DOHH2 (cell line): ENCODE measurements around the gene OR13C9.
"Not testable (repeated sequence)": the region's sequence is repeated elsewhere in the genome, so short reads cannot be mapped to it uniquely, and the experiment has no call there.

ENCODE experiments used
- H3F3A ChIP-seq: fragments of 200-600 bp; sonication (generic), shearing (Covaris generic); 2 replicates; pipeline ENCODE4 v1.6.0; 2016; ENCODE audit warnings: antibody characterized with exemption, mild to moderate bottlenecking; ENCODE audit not compliant: control insufficient read depth, insufficient read depth
- H3K27ac ChIP-seq: fragments of 200-600 bp; sonication (generic); 2 replicates; pipeline ENCODE4 v1.5.1; 2014; ENCODE audit warnings: low read depth, mild to moderate bottlenecking, low read length, moderate library complexity
- H3K27me3 ChIP-seq: fragments of 200-600 bp; sonication (generic); 2 replicates; pipeline ENCODE4 v1.6.1; 2014; ENCODE audit warnings: mild to moderate bottlenecking, low read length, mixed read lengths; ENCODE audit not compliant: control insufficient read depth
- H3K36me3 ChIP-seq: fragments of 200-600 bp; sonication (generic); 2 replicates; pipeline ENCODE4 v1.6.1; 2014; ENCODE audit warnings: mild to moderate bottlenecking, low read length, moderate library complexity, mixed read lengths; ENCODE audit not compliant: control insufficient read depth
- H3K4me1 ChIP-seq: fragments of 200-600 bp; sonication (generic); 2 replicates; pipeline ENCODE4 v1.6.1; 2014; ENCODE audit warnings: mild to moderate bottlenecking, low read length, mixed read lengths; ENCODE audit not compliant: control insufficient read depth
- H3K4me2 ChIP-seq: fragments of 200-600 bp; sonication (generic); 2 replicates; pipeline ENCODE4 v1.6.0; 2014; ENCODE audit warnings: mild to moderate bottlenecking, low read length, moderate library complexity
- H3K4me3 ChIP-seq: fragments of 200-600 bp; sonication (generic); 2 replicates; pipeline ENCODE4 v1.5.1; 2014; ENCODE audit warnings: mild to moderate bottlenecking, low read length, mixed read lengths
- H3K79me2 ChIP-seq: fragments of 200-600 bp; sonication (generic); 2 replicates; pipeline ENCODE4 v1.6.1; 2014; ENCODE audit warnings: mild to moderate bottlenecking, low read length, mixed read lengths; ENCODE audit not compliant: control insufficient read depth
- H3K9me2 ChIP-seq: fragments of 200-600 bp; sonication (generic); replicated peaks from 2 replicates; pipeline ENCODE4 v1.6.1; 2014; ENCODE audit warnings: mild to moderate bottlenecking, low read length, mixed read lengths; ENCODE audit not compliant: control insufficient read depth
- H3K9me3 ChIP-seq: fragments of 200-600 bp; sonication (generic); 2 replicates; pipeline ENCODE4 v1.6.1; 2014; ENCODE audit warnings: antibody characterized with exemption, low read length, mixed read lengths; ENCODE audit not compliant: control insufficient read depth, insufficient read depth
- H4K20me1 ChIP-seq: fragments of 200-600 bp; sonication (generic); 2 replicates; pipeline ENCODE4 v1.6.0; 2014; ENCODE audit warnings: low read depth, mild to moderate bottlenecking, antibody characterized with exemption, low read length, moderate library complexity; ENCODE audit not compliant: control insufficient read depth, insufficient read depth
- EZH2phosphoT487 ChIP-seq: fragments of 200-600 bp; sonication (generic); IDR thresholded peaks from 2 replicates; pipeline ENCODE4 v1.6.1; 2017; ENCODE audit warnings: borderline replicate concordance, mild to moderate bottlenecking, antibody characterized with exemption, low read length, moderate library complexity, mixed read lengths
- TF ChIP-seq, protein P1 (sequence below): fragments of 200-600 bp; sonication (generic); IDR thresholded peaks from one replicate; pipeline ENCODE4 v1.5.1; 2014; ENCODE audit warnings: antibody characterized with exemption, mild to moderate bottlenecking, low read depth, low read length; ENCODE audit not compliant: poor library complexity, severe bottlenecking

The OR13C9 gene

GRCh38 chr9:104633976-104634520 is 16.0 kb upstream of the OR13C9 start:
- Histone ChIP-seq H3K36me3 (no peaks in the 10 kb centered on the region), H3K4me2 (no peak overlapping the region), H3K4me1 (no peaks in the 10 kb centered on the region), H4K20me1 (no peaks in the 10 kb centered on the region), H3K9me2 (no peaks in the 10 kb centered on the region), H3K27ac (no peak overlapping the region), H3K4me3 (no peak overlapping the region), H3K9me3 (no peaks in the 10 kb centered on the region), H3K27me3 (no peaks in the 10 kb centered on the region), H3K79me2 (no peaks in the 10 kb centered on the region), H3F3A (no peaks in the 10 kb centered on the region)
- TF ChIP-seq, protein P1, sequence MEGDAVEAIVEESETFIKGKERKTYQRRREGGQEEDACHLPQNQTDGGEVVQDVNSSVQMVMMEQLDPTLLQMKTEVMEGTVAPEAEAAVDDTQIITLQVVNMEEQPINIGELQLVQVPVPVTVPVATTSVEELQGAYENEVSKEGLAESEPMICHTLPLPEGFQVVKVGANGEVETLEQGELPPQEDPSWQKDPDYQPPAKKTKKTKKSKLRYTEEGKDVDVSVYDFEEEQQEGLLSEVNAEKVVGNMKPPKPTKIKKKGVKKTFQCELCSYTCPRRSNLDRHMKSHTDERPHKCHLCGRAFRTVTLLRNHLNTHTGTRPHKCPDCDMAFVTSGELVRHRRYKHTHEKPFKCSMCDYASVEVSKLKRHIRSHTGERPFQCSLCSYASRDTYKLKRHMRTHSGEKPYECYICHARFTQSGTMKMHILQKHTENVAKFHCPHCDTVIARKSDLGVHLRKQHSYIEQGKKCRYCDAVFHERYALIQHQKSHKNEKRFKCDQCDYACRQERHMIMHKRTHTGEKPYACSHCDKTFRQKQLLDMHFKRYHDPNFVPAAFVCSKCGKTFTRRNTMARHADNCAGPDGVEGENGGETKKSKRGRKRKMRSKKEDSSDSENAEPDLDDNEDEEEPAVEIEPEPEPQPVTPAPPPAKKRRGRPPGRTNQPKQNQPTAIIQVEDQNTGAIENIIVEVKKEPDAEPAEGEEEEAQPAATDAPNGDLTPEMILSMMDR = no peak
- TF ChIP-seq EZH2phosphoT487 = no peak

- H3K9me3 ChIP-seq, H3K4me3 ChIP-seq, H3K9me2 ChIP-seq, H3K4me2 ChIP-seq, H3K27me3 ChIP-seq, H4K20me1 ChIP-seq, H3F3A ChIP-seq, H3K79me2 ChIP-seq, H3K27ac ChIP-seq, H3K36me3 ChIP-seq, H3K4me1 ChIP-seq: not testable (repeated sequence)
These were observed 8.0 kb upstream of the OR13C9 start for GRCh38 chr9:104625964-104626363.

- H3K27ac ChIP-seq = no peak overlapping the region
- no peaks in the 10 kb centered on the region for H4K20me1 ChIP-seq
- no peak for TF ChIP-seq EZH2phosphoT487
- TF ChIP-seq, protein P1 = no peak
- no peaks in the 10 kb centered on the region for H3K9me2 ChIP-seq
- no peak overlapping the region for H3K4me3 ChIP-seq
- H3F3A ChIP-seq = no peaks in the 10 kb centered on the region
- H3K36me3 ChIP-seq = no peaks in the 10 kb centered on the region
- no peaks in the 10 kb centered on the region for H3K4me1 ChIP-seq
- H3K4me2 ChIP-seq = no peak overlapping the region
- no peaks in the 10 kb centered on the region for H3K9me3 ChIP-seq
- no peaks in the 10 kb centered on the region for H3K79me2 ChIP-seq
- H3K27me3 ChIP-seq = no peaks in the 10 kb centered on the region
These were observed 586 bp downstream of the OR13C9 start for GRCh38 chr9:104617418-104617817.

GRCh38 chr9:104611213-104611612 is 6.8 kb downstream of the OR13C9 start:
- no peaks in the 10 kb centered on the region for H4K20me1 ChIP-seq
- no peaks in the 10 kb centered on the region for H3K27me3 ChIP-seq
- H3K4me3 ChIP-seq = no peak overlapping the region
- no peak overlapping the region for H3K27ac ChIP-seq
- no peak overlapping the region for H3K4me2 ChIP-seq
- no peaks in the 10 kb centered on the region for H3K9me2 ChIP-seq
- no peaks in the 10 kb centered on the region for H3K9me3 ChIP-seq
- no peak for TF ChIP-seq EZH2phosphoT487
- TF ChIP-seq, protein P1 = no peak
- no peaks in the 10 kb centered on the region for H3K79me2 ChIP-seq
- H3F3A ChIP-seq = no peaks in the 10 kb centered on the region
- H3K36me3 ChIP-seq = no peaks in the 10 kb centered on the region
- H3K4me1 ChIP-seq = no peaks in the 10 kb centered on the region
